ENCODE measurements around the gene CHMP4B.
A peak's percentile ranks its signal among the peaks of the same experiment; 100 is the strongest.
"Not testable (repeated sequence)": the region's sequence is repeated elsewhere in the genome, so short reads cannot be mapped to it uniquely, and the experiment has no call there.

The CHMP4B gene

GRCh38 chr20:33790566-33790965 is 20.6 kb upstream of the CHMP4B start:
- DNase-seq, result peak; percentile 19

DNA sequence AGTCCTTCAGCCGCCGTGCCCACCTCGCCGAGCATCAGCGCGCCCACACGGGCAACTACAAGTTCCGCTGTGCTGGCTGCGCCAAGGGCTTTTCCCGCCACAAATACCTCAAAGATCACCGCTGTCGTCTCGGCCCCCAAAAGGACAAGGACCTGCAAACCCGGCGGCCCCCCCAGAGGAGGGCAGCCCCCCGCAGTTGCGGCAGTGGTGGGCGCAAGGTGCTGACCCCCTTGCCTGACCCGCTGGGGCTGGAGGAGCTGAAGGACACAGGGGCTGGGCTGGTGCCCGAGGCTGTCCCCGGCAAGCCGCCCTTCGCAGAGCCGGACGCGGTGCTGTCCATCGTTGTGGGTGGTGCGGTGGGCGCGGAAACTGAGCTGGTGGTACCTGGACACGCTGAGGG is 20.1 kb upstream of the CHMP4B start:
- DNase-seq, result no peak

- DNase-seq, result no peak
These were observed 19.6 kb upstream of the CHMP4B start for GRCh38 chr20:33791540-33791939.

DNA sequence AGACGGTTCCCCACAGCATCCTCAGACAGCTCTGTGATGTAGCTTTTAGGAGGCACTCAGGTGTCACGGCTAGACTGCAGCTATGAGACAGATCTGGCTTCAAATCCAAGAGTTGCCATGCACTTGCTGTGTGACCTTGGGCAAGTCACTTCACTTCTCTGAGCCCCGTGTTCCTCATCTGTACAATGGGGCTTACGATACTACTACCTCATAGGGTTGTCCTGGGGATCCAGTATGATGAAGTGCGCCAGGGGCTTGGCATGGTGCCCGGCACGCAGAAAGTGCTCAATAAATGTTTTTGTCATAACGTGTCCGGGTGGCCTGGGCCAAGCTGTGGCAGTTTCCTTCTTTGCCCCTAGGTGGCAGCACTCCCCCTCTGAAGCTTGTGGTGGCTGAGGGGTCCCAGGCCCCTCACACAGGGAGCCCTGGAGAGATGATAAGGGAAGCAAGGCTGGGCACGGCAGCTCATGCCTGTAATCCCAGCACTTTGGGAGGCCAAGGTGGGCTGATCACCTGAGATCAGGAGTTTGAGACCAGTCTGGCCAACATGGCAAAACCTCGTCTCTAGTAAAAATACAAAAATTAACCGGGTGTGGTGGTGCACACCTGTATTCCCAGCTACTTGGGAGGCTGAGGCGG is 19.1 kb upstream of the CHMP4B start:
- DNase-seq, result no peak

DNA sequence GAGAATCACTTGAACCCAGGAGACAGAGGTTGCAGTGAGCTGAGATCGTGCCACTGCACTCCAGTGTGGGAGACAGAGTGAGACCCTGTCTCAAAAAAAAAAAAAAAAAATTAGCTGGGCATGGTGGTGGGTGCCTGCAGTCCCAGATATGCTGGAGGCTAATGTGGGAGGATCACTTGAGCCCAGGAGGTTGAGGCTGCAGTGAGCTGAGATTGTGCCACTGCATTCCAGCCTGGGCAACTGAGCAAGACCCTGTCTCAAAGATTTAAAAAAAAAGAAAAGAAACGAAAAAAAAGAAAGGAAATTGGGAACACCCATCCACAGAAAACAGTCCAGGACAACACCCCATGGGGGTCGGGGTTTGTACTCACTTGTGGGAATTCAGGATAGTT is 18.6 kb upstream of the CHMP4B start:
- DNase-seq, result not testable (repeated sequence)

GRCh38 chr20:33793011-33793931 is 17.9 kb upstream of the CHMP4B start:
- no peak for DNase-seq

DNA sequence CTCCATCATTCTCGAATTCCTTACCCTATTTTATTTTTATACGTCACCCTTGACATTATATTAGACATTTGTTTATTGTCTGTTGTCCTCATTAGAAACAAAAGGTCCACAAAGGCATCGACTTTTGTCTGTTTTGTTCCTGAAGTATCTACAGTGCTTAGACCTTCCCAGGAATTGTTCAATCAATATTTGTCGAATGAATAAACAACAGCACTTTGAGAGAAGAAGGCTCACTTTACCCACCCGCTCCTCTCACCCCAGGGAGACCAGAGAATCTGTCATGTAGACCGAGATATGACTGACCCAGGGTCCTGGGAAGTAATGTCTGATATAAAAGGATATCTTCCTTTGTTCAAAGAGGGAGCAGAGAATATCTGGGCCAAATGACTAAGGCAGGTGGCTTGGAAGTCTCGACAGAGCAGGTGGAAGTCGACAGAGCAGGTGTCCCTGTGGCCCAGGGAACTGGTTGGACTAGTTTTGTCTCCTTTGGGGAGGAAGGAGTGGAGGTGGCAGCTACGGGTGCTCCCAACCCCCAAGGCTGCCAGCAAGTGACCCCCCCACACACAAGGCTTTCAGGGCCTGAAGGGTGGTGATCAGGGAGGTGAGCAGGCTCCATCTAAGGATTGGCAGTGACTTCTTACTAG is 14.8 kb upstream of the CHMP4B start:
- no peak for DNase-seq

GRCh38 chr20:33796907-33797544 is 14.1 kb upstream of the CHMP4B start:
- DNase-seq, result no peak

DNA sequence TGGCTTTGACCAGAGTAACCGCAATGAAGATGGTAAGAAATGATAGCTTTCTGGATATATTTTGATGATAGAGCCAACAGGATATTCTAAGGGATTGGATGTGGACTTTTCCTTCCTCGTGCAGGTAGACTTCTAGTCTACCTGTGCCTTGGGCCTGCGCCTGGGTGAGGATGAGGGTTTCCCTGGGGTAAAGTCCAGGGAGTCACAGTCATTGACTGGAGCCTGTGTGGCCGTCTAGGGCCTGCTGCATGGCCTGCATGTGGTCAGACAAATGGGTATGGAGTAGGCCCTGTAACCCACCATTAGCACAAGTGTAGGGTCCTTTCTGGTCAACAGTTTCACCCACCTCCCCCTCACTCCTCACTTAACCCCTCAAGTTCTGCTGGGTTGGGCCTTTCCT is 12.7 kb upstream of the CHMP4B start:
- DNase-seq, result no peak

GRCh38 chr20:33803921-33804337 is 7.2 kb upstream of the CHMP4B start:
- DNase-seq, result no peak

DNA sequence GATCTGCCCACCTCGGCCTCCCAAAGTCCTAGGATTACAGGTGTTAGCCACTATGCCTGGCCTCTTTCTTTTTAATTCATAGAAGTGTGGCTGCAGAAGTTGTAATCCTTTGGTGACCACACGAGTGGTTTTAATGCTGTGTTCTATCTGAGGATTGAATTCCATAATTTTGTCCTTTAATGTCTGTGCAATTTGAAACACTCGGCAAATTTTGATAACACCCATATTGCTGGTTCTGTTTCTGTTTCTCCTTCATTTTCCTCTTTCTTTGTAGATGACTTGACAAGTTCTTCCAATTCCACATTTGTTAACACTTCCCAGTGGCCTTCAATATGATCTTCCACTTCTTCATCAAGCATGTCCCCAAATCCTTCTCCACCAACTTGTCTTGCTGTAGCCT is 2.8 kb upstream of the CHMP4B start:
- no peak for DNase-seq

- DNase-seq, result no peak
These were observed 889 bp upstream of the CHMP4B start for GRCh38 chr20:33810259-33810658.

- no peak for DNase-seq
These were observed 616 bp downstream of the CHMP4B start for GRCh38 chr20:33811776-33812151.

DNA sequence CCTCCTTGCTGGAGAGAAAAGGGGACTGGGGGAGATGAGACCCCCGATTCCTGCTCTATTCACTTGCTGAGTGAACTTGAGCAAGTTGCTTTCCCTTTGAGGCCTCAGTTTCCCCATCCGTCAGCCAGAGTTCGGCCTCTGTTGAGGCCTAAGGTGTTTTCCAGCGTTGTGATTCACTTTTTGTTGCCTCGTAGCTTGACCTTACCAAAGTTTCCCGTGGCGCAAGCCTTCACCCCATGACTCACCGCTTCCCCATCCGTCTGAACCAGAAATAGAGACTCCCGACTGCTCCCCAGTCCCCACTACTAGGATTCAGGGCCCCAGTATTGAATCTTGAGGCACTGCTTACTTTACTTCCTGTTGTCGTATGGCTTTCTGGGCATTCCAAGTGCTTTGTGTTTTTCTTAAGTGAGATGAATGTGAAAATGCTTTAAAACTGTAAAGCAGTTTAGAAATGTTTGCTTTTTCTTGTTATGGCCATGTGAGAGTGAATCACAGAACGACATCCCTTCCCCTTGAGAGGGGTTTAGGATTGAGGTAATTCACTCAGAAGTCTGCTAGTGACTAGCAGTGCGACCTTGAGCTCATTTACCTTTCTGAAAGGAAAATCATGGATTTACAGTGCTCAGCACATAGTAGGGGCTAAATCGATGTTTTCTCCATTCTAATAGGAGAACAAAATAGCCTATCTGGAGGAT is 1.2 kb downstream of the CHMP4B start:
- no peak for DNase-seq

- DNase-seq, result no peak
These were observed 1.8 kb downstream of the CHMP4B start for GRCh38 chr20:33812908-33813462.

DNA sequence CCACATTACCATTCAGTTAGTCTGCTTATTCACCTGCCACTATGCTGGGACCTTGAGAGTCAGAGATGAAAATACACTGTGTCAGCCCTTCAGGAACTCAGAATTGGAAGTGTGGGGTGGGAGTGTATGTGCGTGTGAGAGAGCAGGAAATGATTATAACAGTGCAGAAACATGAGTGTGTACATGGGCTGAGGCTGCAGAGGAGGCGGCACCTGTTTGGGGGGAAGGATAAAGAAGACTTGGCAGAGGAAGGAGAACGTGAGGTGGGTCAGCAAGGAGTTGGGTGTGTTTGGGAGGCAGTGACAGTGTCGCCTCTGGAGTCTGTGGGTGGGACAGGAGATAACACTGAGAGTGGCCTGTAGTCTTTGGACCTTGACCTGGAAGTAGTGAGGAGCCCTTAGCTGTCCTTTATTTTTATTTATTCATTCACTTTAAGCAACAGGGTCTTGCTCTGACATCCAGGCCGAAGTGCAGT is 3.1 kb downstream of the CHMP4B start:
- no peak for DNase-seq

- no peak for DNase-seq
These were observed 4.5 kb downstream of the CHMP4B start for GRCh38 chr20:33815671-33816070.

- DNase-seq, result no peak
These were observed 5.0 kb downstream of the CHMP4B start for GRCh38 chr20:33816191-33816590.

GRCh38 chr20:33817411-33817810 is 6.3 kb downstream of the CHMP4B start:
- DNase-seq, result no peak

DNA sequence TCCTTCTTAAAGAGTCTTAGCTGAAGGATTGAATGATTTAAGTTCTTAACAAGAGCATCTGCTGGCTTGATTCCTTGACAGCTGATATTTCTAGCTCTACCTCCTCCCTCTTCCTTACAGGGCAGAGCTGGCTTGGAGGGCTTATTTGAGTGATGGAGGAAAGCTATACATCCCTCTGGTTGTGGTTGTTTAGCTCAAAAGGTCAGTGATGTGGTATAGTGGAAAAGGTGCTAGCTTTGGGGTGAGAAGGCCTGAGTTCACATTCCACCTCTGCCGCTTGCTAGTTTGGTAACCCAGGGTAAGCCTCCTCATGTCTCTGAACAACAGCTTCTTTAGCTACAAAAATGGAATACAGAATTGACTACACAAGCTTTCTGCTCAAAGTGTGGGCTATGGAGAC is 8.3 kb downstream of the CHMP4B start:
- DNase-seq, result no peak

- no peak for DNase-seq
These were observed 9.2 kb downstream of the CHMP4B start for GRCh38 chr20:33820362-33820761.

- DNase-seq, result no peak
These were observed 10.2 kb downstream of the CHMP4B start for GRCh38 chr20:33821270-33821836.

Measured in NCI-H2107 (cell line).